ENCODE results near the gene PER3. TPM values are rescaled to one million over a fixed set of nuclear protein-coding genes. Genes with fewer than 3 reads are reported as not detected.

The PER3 gene
- total and polyA plus RNA-seq, 4 donors = 3.3 to 21.0 (median 6.2) TPM

GRCh38 chr1:7891804-7892203, 107.7 kb downstream of the PER3 start:
- 66% methylated on average over 9 of the region's 9 CpGs for WGBS
- no peaks in the 10 kb centered on the region for H3K9me3 ChIP-seq (ENCODE audit: control insufficient read depth in 4 of 4, low read length in 3 of 4)
- TF ChIP-seq FOXA2 (IDR thresholded peaks at IDR 0.05) (no peak), GABPA (IDR thresholded peaks at IDR 0.05 in 1 of 2, conservative IDR thresholded peaks at IDR 0.05 in 1 of 2) (no peak), ZBTB33 (IDR thresholded peaks at IDR 0.05) (no peak), EGR1 (IDR thresholded peaks at IDR 0.05; ENCODE audit: low read depth in 2 of 2) (no peak), HNF4A (conservative IDR thresholded peaks at IDR 0.05) (no peak), FOXA1 (IDR thresholded peaks at IDR 0.05) (no peak), HNF4G (IDR thresholded peaks at IDR 0.05) (no peak), RXRA (IDR thresholded peaks at IDR 0.05) (no peak), NR2F2 (IDR thresholded peaks at IDR 0.05) (no peak), ATF3 (IDR thresholded peaks at IDR 0.05) (no peak), RAD21 (IDR thresholded peaks at IDR 0.05) (no peak), YY1 (IDR thresholded peaks at IDR 0.05) (no peak), MAX (IDR thresholded peaks at IDR 0.05) (no peak), TAF1 (conservative IDR thresholded peaks at IDR 0.05) (no peak), SP1 (IDR thresholded peaks at IDR 0.05) (no peak), JUND (IDR thresholded peaks at IDR 0.05) (no peak)
- TF ChIP-seq, protein P1, sequence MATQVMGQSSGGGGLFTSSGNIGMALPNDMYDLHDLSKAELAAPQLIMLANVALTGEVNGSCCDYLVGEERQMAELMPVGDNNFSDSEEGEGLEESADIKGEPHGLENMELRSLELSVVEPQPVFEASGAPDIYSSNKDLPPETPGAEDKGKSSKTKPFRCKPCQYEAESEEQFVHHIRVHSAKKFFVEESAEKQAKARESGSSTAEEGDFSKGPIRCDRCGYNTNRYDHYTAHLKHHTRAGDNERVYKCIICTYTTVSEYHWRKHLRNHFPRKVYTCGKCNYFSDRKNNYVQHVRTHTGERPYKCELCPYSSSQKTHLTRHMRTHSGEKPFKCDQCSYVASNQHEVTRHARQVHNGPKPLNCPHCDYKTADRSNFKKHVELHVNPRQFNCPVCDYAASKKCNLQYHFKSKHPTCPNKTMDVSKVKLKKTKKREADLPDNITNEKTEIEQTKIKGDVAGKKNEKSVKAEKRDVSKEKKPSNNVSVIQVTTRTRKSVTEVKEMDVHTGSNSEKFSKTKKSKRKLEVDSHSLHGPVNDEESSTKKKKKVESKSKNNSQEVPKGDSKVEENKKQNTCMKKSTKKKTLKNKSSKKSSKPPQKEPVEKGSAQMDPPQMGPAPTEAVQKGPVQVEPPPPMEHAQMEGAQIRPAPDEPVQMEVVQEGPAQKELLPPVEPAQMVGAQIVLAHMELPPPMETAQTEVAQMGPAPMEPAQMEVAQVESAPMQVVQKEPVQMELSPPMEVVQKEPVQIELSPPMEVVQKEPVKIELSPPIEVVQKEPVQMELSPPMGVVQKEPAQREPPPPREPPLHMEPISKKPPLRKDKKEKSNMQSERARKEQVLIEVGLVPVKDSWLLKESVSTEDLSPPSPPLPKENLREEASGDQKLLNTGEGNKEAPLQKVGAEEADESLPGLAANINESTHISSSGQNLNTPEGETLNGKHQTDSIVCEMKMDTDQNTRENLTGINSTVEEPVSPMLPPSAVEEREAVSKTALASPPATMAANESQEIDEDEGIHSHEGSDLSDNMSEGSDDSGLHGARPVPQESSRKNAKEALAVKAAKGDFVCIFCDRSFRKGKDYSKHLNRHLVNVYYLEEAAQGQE (IDR thresholded peaks at IDR 0.05) = no peak
- TF ChIP-seq, protein P2, sequence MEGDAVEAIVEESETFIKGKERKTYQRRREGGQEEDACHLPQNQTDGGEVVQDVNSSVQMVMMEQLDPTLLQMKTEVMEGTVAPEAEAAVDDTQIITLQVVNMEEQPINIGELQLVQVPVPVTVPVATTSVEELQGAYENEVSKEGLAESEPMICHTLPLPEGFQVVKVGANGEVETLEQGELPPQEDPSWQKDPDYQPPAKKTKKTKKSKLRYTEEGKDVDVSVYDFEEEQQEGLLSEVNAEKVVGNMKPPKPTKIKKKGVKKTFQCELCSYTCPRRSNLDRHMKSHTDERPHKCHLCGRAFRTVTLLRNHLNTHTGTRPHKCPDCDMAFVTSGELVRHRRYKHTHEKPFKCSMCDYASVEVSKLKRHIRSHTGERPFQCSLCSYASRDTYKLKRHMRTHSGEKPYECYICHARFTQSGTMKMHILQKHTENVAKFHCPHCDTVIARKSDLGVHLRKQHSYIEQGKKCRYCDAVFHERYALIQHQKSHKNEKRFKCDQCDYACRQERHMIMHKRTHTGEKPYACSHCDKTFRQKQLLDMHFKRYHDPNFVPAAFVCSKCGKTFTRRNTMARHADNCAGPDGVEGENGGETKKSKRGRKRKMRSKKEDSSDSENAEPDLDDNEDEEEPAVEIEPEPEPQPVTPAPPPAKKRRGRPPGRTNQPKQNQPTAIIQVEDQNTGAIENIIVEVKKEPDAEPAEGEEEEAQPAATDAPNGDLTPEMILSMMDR (IDR thresholded peaks at IDR 0.05; ENCODE audit: low read depth, low read length, missing input control) = no peak
- no peaks in the 10 kb centered on the region for H3K4me1 ChIP-seq (ENCODE audit: control insufficient read depth in 4 of 4, insufficient read depth in 4 of 4, low read length in 3 of 4)
- no peak for DNase-seq (ENCODE audit: low spot score)
- H3K4me3 ChIP-seq (ENCODE audit: low read depth in 1 of 3, low read length in 3 of 3) = no peak overlapping the region
- H3K27ac ChIP-seq (ENCODE audit: low read depth in 1 of 2, low read length in 2 of 2) = no peak overlapping the region
- no peaks in the 10 kb centered on the region for H3K36me3 ChIP-seq (ENCODE audit: control insufficient read depth in 4 of 4, insufficient read depth in 3 of 4, low read depth in 1 of 4, low read length in 3 of 4)
- no peak overlapping the region for H3K9ac ChIP-seq (ENCODE audit: low read depth in 1 of 2, low read length in 2 of 2)
- peaks cover 0 to 5% (median 2%) of the 10 kb centered on the region in 4 donors for H3K27me3 ChIP-seq (ENCODE audit: control insufficient read depth in 4 of 4, insufficient read depth in 4 of 4, low read length in 3 of 4)
